Activated T-cell treated with anti-CD3 and anti-CD28 coated beads, Interleukin-2, amount 50 U/mL, for 72 hours (primary cell): ENCODE measurements around the gene NDUFA13. TPM values are rescaled to one million over a fixed set of nuclear protein-coding genes. Genes with fewer than 3 reads are reported as not detected.
A peak's percentile ranks its signal among the peaks of the same experiment; 100 is the strongest.
"Not testable (repeated sequence)": the region's sequence is repeated elsewhere in the genome, so short reads cannot be mapped to it uniquely, and the experiment has no call there.

Source experiments
- ATAC-seq, 2 donors: fragments of 150-1000 bp; cut with Tn5 transposase; replicated peaks in 1 of 2; 2 replicates each; pipeline ENCODE4 v1.10.0; 2021; ENCODE audit warnings: moderate library complexity in 2 of 2, mild to moderate bottlenecking in 1 of 2
- DNase-seq, 2 donors: peaks; one replicate each; pipeline ENCODE4 v3.0.0; 2021 to 2022; ENCODE audit warnings: mixed read lengths in 1 of 2
- H3K27ac Mint-ChIP-seq: one replicate; pipeline ENCODE4 v1.8.0; 2022; ENCODE audit warnings: mild to moderate bottlenecking, moderate library complexity, mixed read lengths
- H3K27me3 Mint-ChIP-seq: one replicate; pipeline ENCODE4 v1.8.0; 2022; ENCODE audit warnings: low read depth, mixed read lengths
- H3K36me3 Mint-ChIP-seq, 2 donors: one replicate each; pipeline ENCODE4 v1.8.0; 2022; ENCODE audit warnings: mixed read lengths in 2 of 2, mild to moderate bottlenecking in 1 of 2; ENCODE audit not compliant: insufficient read depth in 2 of 2
- H3K4me1 Mint-ChIP-seq: one replicate; pipeline ENCODE4 v1.8.0; 2022; ENCODE audit warnings: low read depth, mixed read lengths
- H3K4me3 Mint-ChIP-seq, 2 donors: one replicate each; pipeline ENCODE4 v1.8.0; 2022; ENCODE audit warnings: mild to moderate bottlenecking in 2 of 2, mixed read lengths in 2 of 2, moderate library complexity in 2 of 2
- H3K9me3 Mint-ChIP-seq, 2 donors: one replicate each; pipeline ENCODE4 v1.8.0; 2022; ENCODE audit warnings: mixed read lengths in 2 of 2
- total RNA-seq, 2 donors: library from RNA; stranded (reverse); gene quantifications; one replicate each; pipeline ENCODE4 v1.2.3, GENCODE V29; 2022

The NDUFA13 gene
- 100 to 1,000 TPM; 229 to 263 TPM for total RNA-seq

GRCh38 chr19:19515642-19516519 lies at the start of gene NDUFA13:
TSS of gene NDUFA13 (plus strand) at chr19:19516225. CDS start at chr19:19516239, 14 bp downstream.
- ATAC-seq = peak; percentile 94 to 97
- no peaks in the 10 kb centered on the region for H3K27me3 Mint-ChIP-seq
- peak within 1 kb of the TSS; percentile 93 to 96 for H3K4me3 Mint-ChIP-seq
- peaks cover 33% of the 10 kb centered on the region for H3K4me1 Mint-ChIP-seq
- peak within 1 kb of the TSS; percentile 97 for H3K27ac Mint-ChIP-seq
- H3K36me3 Mint-ChIP-seq = peaks cover 7 to 19% of the 10 kb centered on the region in 2 donors
- H3K9me3 Mint-ChIP-seq = no peaks in the 10 kb centered on the region
- DNase-seq = peak; percentile 93 to 96

DNA sequence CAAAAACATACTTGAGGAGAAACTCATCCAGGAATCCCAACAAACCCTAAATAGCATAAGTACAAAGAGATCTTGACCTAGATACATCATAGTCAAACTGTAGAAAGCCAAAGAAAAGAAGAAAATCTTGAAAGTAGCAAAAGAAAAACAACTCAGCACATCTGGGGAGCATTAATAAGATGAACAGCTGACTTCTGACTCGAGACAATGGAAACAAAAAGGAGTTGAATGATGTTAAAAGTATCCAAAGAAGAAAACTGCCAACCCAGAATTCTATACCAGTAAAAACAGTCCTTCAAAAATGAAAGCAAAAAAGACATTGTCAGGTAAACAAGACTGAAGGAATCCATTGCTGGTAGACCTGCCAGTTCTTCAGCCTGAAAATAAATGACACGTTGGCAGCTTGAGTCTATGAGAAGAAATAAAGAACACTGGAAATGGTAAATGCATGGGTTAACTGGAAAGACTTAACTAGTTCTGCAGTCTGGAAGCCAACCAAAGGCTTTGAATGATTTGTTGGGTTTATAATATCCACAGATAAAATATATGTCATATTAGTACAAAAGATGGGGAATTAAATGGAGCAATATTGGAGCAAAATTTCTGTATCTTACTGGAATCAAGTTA lies 47.5 kb upstream of the NDUFA13 start:
- peak overlapping the region; percentile 78 for H3K27ac Mint-ChIP-seq
- no peak for DNase-seq
- H3K36me3 Mint-ChIP-seq = peaks cover 38 to 58% of the 10 kb centered on the region in 2 donors
- peaks cover 53% of the 10 kb centered on the region for H3K4me1 Mint-ChIP-seq
- ATAC-seq = no peak
- peaks cover 12 to 22% of the 10 kb centered on the region in 2 donors for H3K9me3 Mint-ChIP-seq
- no peak overlapping the region for H3K4me3 Mint-ChIP-seq
- H3K27me3 Mint-ChIP-seq = no peaks in the 10 kb centered on the region

GRCh38 chr19:19470579-19470978 lies 45.4 kb upstream of the NDUFA13 start:
- no peak for ATAC-seq
- DNase-seq = no peak
- Mint-ChIP-seq H3K27me3 (no peaks in the 10 kb centered on the region), H3K4me3 (no peak overlapping the region), H3K27ac (peak overlapping the region; percentile 25), H3K36me3 (peaks cover 34 to 48% of the 10 kb centered on the region in 2 donors), H3K9me3 (peaks cover 12 to 21% of the 10 kb centered on the region in 2 donors), H3K4me1 (peaks cover 62% of the 10 kb centered on the region)

DNA sequence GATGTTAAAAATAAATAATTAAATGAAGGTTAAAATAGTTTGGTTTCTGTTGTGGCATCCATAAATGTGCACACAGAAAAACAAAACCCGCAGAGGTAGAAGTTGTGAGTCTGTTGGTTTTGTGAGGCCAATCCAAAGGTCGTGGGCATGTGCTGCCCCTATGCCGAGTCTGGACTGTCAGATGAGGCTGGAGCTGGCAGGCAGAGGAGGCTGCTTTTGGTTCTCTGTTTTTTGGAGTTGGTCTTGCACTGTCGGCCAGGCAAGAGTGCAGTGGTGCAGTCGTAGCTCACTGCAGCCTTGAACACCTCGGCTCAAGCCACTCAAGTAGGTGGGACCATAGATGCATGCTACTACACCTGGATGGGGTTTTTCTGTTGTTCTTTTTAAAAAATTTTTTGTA lies 44.3 kb upstream of the NDUFA13 start:
- peaks cover 26 to 39% of the 10 kb centered on the region in 2 donors for H3K36me3 Mint-ChIP-seq
- DNase-seq = no peak
- H3K4me3 Mint-ChIP-seq = no peak overlapping the region
- H3K27me3 Mint-ChIP-seq = no peaks in the 10 kb centered on the region
- H3K9me3 Mint-ChIP-seq = peaks cover 8 to 16% of the 10 kb centered on the region in 2 donors
- no peak overlapping the region for H3K27ac Mint-ChIP-seq
- no peak for ATAC-seq
- peaks cover 73% of the 10 kb centered on the region for H3K4me1 Mint-ChIP-seq

DNA sequence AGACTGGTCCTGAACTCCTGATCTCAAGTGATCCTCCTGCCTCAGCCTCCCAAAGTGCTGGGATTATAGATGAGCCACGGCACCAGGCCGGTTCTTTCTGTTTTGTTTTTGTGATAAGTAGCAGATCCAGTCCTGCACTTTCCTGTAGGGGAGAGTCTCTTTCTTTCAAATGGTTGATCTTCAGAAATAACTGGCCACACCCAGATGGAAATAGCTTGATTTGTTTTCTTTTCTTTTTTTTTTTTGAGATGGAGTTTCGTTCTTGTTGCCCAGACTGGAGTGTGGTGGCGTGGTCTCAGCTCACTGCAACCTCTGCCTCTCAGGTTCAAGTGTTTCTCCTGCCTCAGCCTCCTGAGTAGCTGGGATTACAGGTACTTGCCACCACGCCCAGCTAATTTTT lies 43.9 kb upstream of the NDUFA13 start:
- peaks cover 22 to 35% of the 10 kb centered on the region in 2 donors for H3K36me3 Mint-ChIP-seq
- peak overlapping the region; percentile 71 for H3K27ac Mint-ChIP-seq

GRCh38 chr19:19475015-19475765 lies 40.8 kb upstream of the NDUFA13 start:
- no peak for ATAC-seq
- peaks cover 83% of the 10 kb centered on the region for H3K4me1 Mint-ChIP-seq
- no peaks in the 10 kb centered on the region for H3K27me3 Mint-ChIP-seq
- no peak for DNase-seq
- no peaks in the 10 kb centered on the region for H3K9me3 Mint-ChIP-seq
- H3K36me3 Mint-ChIP-seq = peaks cover 5 to 12% of the 10 kb centered on the region in 2 donors
- peak overlapping the region; percentile 29 to 48 for H3K4me3 Mint-ChIP-seq
- peak overlapping the region; percentile 55 for H3K27ac Mint-ChIP-seq

More for the DNA sequence above, 43.9 kb upstream of the NDUFA13 start:
- ATAC-seq, H3K27me3 Mint-ChIP-seq, DNase-seq: not testable (repeated sequence)
- Mint-ChIP-seq H3K4me1 (peaks cover 77% of the 10 kb centered on the region), H3K9me3 (peaks cover 8 to 16% of the 10 kb centered on the region in 2 donors), H3K4me3 (peak overlapping the region in 1 of 2 donors; percentile 8)

DNA sequence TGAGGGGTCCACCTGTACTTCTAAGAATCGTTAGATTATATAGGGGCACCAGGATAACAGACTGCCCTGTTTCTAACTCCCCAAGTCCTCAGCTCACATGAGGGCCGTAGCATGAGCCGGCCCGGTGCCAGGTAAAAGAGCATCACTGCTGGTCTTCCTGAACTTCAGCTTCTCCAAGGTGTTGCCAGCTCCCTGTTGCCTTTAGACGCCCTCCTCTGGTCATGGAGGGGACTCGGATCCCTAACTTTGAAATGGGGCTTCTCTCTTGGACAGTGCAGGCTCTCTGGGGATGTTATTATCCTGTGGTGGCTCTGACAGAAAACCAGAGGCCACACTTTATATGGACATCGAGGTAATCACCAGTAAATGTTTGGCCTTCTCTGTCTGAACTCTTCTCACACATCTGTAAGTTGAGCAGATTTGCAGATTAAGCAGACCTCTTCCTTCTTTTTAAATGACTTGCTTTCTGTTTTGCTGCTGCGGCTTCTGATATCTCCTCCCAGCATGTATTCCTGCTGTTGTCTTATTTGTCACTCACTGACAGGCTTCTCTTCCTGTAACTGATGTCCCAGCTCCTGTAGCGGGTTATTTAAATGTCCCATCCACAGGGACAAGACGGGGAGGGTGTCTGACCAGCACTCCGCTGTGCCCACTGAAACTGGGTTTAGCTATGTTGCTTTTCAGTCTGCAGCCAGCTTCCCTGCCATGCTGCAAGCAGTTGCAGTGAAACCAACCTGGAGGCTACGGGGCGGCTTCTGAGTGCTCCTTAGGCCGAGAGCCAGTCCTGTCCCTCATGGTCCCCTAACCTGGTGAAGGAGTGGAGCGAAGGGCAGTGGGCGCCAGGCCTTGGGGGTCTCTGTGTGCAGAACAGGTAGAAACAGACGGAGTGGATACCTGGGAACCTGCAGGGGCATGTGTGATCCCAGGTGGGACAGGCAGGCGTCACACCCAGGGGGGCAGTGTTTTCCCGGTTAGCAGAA lies 39.9 kb upstream of the NDUFA13 start:
- Mint-ChIP-seq H3K9me3 (no peaks in the 10 kb centered on the region), H3K36me3 (peaks cover 1 to 12% of the 10 kb centered on the region in 2 donors), H3K4me1 (peaks cover 87% of the 10 kb centered on the region), H3K27ac (peak overlapping the region; percentile 47), H3K27me3 (no peaks in the 10 kb centered on the region), H3K4me3 (peak overlapping the region; percentile 38 to 44)
- ATAC-seq (no peak), DNase-seq (no peak)

GRCh38 chr19:19477705-19478383 lies 38.2 kb upstream of the NDUFA13 start:
- no peak for ATAC-seq
- no peak for DNase-seq
- peaks cover 83% of the 10 kb centered on the region for H3K4me1 Mint-ChIP-seq
- H3K27me3 Mint-ChIP-seq = no peaks in the 10 kb centered on the region
- H3K36me3 Mint-ChIP-seq = peaks cover 0 to 8% of the 10 kb centered on the region in 2 donors
- no peak overlapping the region for H3K4me3 Mint-ChIP-seq
- no peaks in the 10 kb centered on the region for H3K9me3 Mint-ChIP-seq
- H3K27ac Mint-ChIP-seq = peak overlapping the region; percentile 29

DNA sequence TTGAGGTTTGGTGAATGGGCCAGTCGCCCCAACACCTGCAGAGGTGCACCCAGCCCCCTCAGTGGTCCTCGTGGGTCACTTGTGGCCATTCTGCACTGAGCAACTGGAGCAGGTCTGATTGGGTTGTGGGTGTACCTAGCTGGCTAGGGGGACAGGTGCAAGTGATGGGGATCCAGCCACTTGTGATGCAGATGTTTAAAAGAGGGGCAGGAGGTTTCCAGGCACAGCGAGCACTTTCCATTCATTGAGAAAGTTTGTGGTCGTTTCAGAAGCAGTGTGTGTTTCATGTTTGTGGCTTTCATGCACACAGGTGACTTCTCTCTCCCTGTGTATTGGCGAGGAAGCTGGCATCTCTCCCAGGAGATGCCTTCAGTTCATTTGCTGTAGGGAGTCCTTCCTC lies 35.3 kb upstream of the NDUFA13 start:
- peaks cover 57% of the 10 kb centered on the region for H3K4me1 Mint-ChIP-seq
- peaks cover 0 to 10% of the 10 kb centered on the region in 2 donors for H3K36me3 Mint-ChIP-seq
- H3K4me3 Mint-ChIP-seq = peak overlapping the region; percentile 4 to 37
- H3K27ac Mint-ChIP-seq = no peak overlapping the region
- H3K9me3 Mint-ChIP-seq = no peaks in the 10 kb centered on the region
- H3K27me3 Mint-ChIP-seq = no peaks in the 10 kb centered on the region
- ATAC-seq = peak; percentile 76 to 85
- DNase-seq = peak; percentile 35 to 36

- Mint-ChIP-seq H3K9me3 (no peaks in the 10 kb centered on the region), H3K27me3 (no peaks in the 10 kb centered on the region), H3K4me1 (peaks cover 51% of the 10 kb centered on the region), H3K27ac (peak overlapping the region; percentile 47), H3K4me3 (no peak overlapping the region), H3K36me3 (peaks cover 0 to 10% of the 10 kb centered on the region in 2 donors)
- DNase-seq = no peak
- ATAC-seq = peak; percentile 24 to 62
Measured at GRCh38 chr19:19482809-19483596, 33.0 kb upstream of the NDUFA13 start.
